Adrenal gland (tissue), 5 donors: ENCODE measurements around the gene CACNA1G.

Source experiments
- POLR2A ChIP-seq, 2 donors: fragments of 450-650 bp; IDR thresholded peaks; one replicate each; pipeline ENCODE4 v1.6.1; 2017; ENCODE audit warnings: antibody characterized with exemption in 2 of 2, mild to moderate bottlenecking in 2 of 2, moderate library complexity in 1 of 2
- TF ChIP-seq, protein P1 (sequence below), 6 experiments: fragments of 450-650 bp in 4 of 6; fragments of 200-600 bp in 2 of 6; sonication (generic) in 1 of 6; IDR thresholded peaks; 1 replicate in 5 of 6; 2 replicates in 1 of 6; pipeline versions ENCODE4 v1.5.1 to v1.8.0; 2016 to 2021; ENCODE audit warnings: antibody characterized with exemption in 6 of 6, mild to moderate bottlenecking in 2 of 6, moderate library complexity in 1 of 6
- donor health status: DM: no; HTN: no; CAD: no.

DNA sequence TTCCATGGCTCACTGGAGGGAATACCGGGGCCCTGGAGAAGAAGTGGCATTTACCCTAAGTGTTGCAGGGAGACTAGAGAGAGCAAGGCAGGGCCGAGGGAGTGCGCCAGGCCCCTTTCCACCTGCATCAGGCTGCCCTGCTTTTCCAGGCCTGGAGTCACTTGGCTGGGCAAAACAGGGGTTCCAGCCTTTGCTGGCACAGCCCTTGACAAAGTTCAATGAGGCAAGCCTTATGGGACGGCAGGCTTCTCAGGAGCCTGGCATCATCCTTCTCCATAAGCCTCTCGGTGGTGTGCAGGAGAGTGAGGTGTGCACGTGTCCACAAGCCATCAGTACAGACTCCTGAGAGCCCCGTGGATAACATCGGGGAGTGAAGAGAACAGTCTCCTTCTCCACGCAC, 27.1 kb downstream of the CACNA1G start:
- TF ChIP-seq, protein P1, sequence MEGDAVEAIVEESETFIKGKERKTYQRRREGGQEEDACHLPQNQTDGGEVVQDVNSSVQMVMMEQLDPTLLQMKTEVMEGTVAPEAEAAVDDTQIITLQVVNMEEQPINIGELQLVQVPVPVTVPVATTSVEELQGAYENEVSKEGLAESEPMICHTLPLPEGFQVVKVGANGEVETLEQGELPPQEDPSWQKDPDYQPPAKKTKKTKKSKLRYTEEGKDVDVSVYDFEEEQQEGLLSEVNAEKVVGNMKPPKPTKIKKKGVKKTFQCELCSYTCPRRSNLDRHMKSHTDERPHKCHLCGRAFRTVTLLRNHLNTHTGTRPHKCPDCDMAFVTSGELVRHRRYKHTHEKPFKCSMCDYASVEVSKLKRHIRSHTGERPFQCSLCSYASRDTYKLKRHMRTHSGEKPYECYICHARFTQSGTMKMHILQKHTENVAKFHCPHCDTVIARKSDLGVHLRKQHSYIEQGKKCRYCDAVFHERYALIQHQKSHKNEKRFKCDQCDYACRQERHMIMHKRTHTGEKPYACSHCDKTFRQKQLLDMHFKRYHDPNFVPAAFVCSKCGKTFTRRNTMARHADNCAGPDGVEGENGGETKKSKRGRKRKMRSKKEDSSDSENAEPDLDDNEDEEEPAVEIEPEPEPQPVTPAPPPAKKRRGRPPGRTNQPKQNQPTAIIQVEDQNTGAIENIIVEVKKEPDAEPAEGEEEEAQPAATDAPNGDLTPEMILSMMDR (IDR thresholded peaks at IDR 0.05) = no peak
- TF ChIP-seq POLR2A (IDR thresholded peaks at IDR 0.05) = no peak
